ENCODE results near the gene KIF5C.

The KIF5C gene

GRCh38 chr2:148952621-148953020, 77.6 kb downstream of the KIF5C start:
- no peak for TF ChIP-seq CTCF (IDR thresholded peaks at IDR 0.05; ENCODE audit: low read depth, low read length, missing control alignments)
- no peak overlapping the region for H3K4me3 ChIP-seq (replicated peaks; ENCODE audit: low read depth, low read length)
- no peak for DNase-seq (ENCODE audit: extremely low read depth, low read depth)

GRCh38 chr2:148953426-148953825, 78.4 kb downstream of the KIF5C start:
- TF ChIP-seq CTCF (IDR thresholded peaks at IDR 0.05; ENCODE audit: low read depth, low read length, missing control alignments): no peak
- no peak for DNase-seq (ENCODE audit: extremely low read depth, low read depth)
- H3K4me3 ChIP-seq (replicated peaks; ENCODE audit: low read depth, low read length): no peak overlapping the region

- no peak overlapping the region for H3K4me3 ChIP-seq (replicated peaks; ENCODE audit: low read depth, low read length)
- no peak for TF ChIP-seq CTCF (IDR thresholded peaks at IDR 0.05; ENCODE audit: low read depth, low read length, missing control alignments)
- no peak for DNase-seq (ENCODE audit: extremely low read depth, low read depth)
Observed at GRCh38 chr2:148954536-148954935, 79.5 kb downstream of the KIF5C start.

- H3K4me3 ChIP-seq (replicated peaks; ENCODE audit: low read depth, low read length): no peak overlapping the region
- DNase-seq (ENCODE audit: extremely low read depth, low read depth): no peak
- TF ChIP-seq CTCF (IDR thresholded peaks at IDR 0.05; ENCODE audit: low read depth, low read length, missing control alignments): no peak
Observed at GRCh38 chr2:148955798-148956197, 80.8 kb downstream of the KIF5C start.

GRCh38 chr2:148957023-148957422, 82.0 kb downstream of the KIF5C start:
- no peak for DNase-seq (ENCODE audit: extremely low read depth, low read depth)
- no peak for TF ChIP-seq CTCF (IDR thresholded peaks at IDR 0.05; ENCODE audit: low read depth, low read length, missing control alignments)
- H3K4me3 ChIP-seq (replicated peaks; ENCODE audit: low read depth, low read length): no peak overlapping the region

- TF ChIP-seq CTCF (IDR thresholded peaks at IDR 0.05; ENCODE audit: low read depth, low read length, missing control alignments): no peak
- DNase-seq (ENCODE audit: extremely low read depth, low read depth): no peak
- no peak overlapping the region for H3K4me3 ChIP-seq (replicated peaks; ENCODE audit: low read depth, low read length)
Observed at GRCh38 chr2:148959745-148960144, 84.7 kb downstream of the KIF5C start.

- DNase-seq (ENCODE audit: extremely low read depth, low read depth): no peak
- no peak for TF ChIP-seq CTCF (IDR thresholded peaks at IDR 0.05; ENCODE audit: low read depth, low read length, missing control alignments)
Observed at GRCh38 chr2:148960483-148960882, 85.5 kb downstream of the KIF5C start.

More at GRCh38 chr2:148960483-148960882, 85.5 kb downstream of the KIF5C start:
- no peak overlapping the region for H3K4me3 ChIP-seq (replicated peaks; ENCODE audit: low read depth, low read length)
